Measurements from ENCODE around the gene PBXIP1.
A peak's percentile ranks its signal among the peaks of the same experiment; 100 is the strongest.
"Not testable (repeated sequence)": the region's sequence is repeated elsewhere in the genome, so short reads cannot be mapped to it uniquely, and the experiment has no call there.

Gene PBXIP1

GRCh38 chr1:154937085-154937987, 18.6 kb downstream of the PBXIP1 start:
- peak; percentile 95 for DNase-seq (ENCODE audit: low read depth, low spot score)

DNA sequence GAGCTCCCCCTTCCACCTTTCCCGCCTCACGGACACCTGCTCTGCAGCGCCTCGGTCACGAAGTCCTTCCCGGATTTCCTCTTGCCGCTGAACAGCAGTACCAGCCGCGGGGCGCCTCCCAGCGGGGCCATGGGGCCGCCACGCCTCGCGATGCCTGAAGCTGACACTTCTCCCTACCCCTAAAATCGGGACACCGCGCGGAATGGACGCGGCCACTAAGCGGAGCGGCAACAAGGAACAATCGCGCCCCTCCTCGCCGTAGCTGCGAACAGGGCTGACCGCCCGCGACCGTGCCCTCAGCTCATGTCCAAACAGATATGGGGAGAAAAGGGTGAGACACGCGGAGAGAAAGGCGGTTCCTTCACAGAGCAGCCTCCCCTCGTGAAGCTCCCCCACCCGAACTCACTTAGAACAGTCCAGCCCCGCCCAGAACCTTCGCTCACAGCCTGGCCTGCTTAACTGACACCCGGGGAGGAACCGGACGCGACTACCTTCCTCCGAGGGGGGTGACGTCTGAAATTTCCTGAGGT, 19.3 kb downstream of the PBXIP1 start, which contains the start of gene PMVK:
TSS of gene PMVK (minus strand) at position 165 of the 530 bp plus-strand sequence. CDS start at position 131, 34 bp downstream.
- DNase-seq (ENCODE audit: low read depth, low spot score) = peak; percentile 97

DNA sequence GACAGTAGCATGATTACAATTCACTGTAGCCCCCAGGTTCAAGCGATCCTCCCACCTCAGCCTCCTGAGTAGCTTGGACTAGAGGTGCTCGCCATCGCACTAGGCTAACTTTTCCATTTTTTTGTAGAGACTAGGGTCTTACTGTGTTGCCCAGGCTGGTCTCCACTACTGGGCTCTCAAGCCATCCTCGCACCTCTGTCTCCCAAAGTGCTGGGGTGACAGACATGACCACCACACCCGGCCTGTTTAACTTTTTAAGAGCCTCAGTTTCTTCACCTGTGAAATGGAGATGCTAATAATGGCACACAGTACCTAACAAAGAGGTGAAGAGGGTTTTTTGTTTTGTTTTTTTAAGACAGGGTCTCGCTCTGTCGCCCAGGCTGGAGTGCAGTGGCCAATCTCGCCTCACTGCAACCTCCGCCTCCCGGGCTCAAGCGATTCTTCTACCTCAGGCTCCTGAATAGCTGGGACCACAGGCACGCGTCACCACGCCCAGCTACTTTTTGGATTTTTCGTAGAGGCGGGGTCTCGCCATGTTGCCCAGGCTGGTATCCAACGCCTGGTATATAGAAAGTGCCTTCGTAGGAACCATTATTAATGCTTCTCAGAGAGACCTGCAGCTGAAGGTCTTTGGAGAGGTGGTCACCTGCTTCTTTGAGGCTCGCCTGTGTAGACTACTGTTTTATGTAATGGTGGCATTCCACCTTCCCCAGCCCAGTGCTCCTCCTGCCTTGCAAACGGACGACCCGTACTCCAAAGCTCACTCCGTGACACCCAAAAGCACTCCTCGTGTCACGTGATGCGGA, 19.9 kb downstream of the PBXIP1 start:
- DNase-seq (ENCODE audit: low read depth, low spot score) = no peak

- no peak for DNase-seq (ENCODE audit: low read depth, low spot score)
Measured at GRCh38 chr1:154934358-154934948, 21.4 kb downstream of the PBXIP1 start.

DNA sequence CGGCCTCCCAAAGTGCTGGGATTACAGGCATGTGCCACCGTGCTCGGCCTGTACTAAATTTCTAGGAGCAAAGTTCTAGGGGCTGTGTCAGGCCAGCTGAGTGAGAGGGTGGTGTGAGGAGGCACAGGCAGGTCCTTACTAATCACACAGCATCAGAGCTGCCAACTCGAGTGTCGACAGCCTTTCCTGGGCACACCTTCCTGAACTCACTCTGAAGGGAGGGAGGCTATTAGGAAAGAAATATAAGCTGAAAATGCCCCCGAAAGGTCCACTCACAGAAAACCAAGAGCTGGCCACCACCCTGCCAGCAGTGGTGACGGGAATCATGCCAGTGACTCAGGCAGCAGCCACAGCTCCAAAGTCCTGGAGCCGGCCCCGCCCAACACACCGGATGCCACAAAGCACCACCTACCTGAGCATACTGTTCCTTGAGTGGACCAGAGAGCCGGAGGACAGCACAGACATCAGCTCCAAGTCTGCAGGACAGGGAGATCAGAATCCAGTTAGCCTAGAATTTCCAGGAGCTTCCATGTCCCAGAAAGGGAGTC, 23.9 kb downstream of the PBXIP1 start:
- no peak for DNase-seq (ENCODE audit: low read depth, low spot score)

- DNase-seq (ENCODE audit: low read depth, low spot score) = no peak
Measured at GRCh38 chr1:154926201-154926600, 29.7 kb downstream of the PBXIP1 start.

- DNase-seq (ENCODE audit: low read depth, low spot score) = no peak
Measured at GRCh38 chr1:154925335-154926170, 30.3 kb downstream of the PBXIP1 start.

DNA sequence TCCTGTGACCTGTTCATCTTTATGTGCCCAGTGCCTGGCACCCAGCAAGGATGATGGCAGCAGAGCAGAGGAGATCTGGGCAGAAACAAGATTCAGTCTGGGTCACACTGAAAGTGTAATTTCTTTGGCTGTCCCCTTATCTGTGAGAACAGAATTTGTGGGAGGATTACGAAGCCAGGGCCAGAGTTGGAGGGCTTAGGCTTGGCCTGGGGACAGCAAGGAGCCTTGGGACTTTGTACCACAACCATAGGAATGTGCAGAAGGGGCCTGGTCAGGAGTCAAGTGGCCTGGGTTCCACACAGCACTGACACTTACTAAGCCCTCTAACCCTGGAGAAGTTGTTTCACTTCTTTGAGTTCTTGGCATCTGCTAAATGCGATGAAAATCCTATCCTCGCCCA, 32.2 kb downstream of the PBXIP1 start:
- no peak for DNase-seq (ENCODE audit: low read depth, low spot score)

DNA sequence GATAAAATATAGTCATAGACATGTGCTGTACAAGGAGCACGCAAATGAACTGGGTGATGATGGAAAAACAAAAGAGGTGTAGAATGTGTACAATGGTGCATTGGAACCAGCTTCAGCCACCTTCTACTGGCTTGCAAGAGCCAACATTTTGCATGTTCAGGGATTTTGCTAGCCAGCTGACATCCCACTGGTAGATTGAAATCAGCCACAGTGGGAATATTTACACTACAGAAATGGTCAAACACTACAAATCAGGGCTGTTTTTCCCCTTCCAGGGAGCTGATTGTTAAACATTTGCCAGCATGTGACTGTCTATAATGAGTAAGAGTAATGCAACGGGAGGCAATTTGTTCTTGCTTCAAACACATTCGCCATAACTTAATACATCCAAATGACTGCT, 42.6 kb downstream of the PBXIP1 start:
- DNase-seq (ENCODE audit: low read depth, low spot score) = no peak

- DNase-seq (ENCODE audit: low read depth, low spot score) = no peak
Measured at GRCh38 chr1:154912755-154913154, 43.1 kb downstream of the PBXIP1 start.

- no peak for DNase-seq (ENCODE audit: low read depth, low spot score)
Measured at GRCh38 chr1:154911691-154912550, 44.0 kb downstream of the PBXIP1 start.

- DNase-seq (ENCODE audit: low read depth, low spot score) = no peak
Measured at GRCh38 chr1:154910851-154911250, 45.0 kb downstream of the PBXIP1 start.

- DNase-seq (ENCODE audit: low read depth, low spot score) = no peak
Measured at GRCh38 chr1:154908937-154909336, 47.0 kb downstream of the PBXIP1 start.

DNA sequence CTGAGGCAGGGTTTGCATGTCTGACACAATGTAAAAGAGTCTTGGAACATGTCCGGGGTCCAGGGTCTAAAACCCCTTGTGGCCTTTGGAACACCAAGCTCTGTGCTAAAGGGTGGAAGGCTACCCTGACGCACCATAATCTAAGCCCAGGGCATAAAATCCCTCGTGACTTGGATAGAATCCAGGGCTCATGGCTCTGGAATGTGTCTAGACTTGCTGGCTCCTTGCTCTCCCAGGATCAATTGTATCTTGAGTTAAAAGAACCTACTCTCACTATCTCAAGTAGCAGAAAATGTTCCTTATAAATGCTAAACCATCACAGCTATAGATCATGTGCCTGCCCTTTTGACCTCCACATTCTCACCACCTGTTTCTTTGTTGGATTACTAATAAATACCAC, 47.8 kb downstream of the PBXIP1 start:
- DNase-seq (ENCODE audit: low read depth, low spot score) = not testable (repeated sequence)

- no peak for DNase-seq (ENCODE audit: low read depth, low spot score)
Measured at GRCh38 chr1:154906621-154907081, 49.2 kb downstream of the PBXIP1 start.

- DNase-seq (ENCODE audit: low read depth, low spot score) = no peak
Measured at GRCh38 chr1:154902938-154903566, 52.8 kb downstream of the PBXIP1 start.

DNA sequence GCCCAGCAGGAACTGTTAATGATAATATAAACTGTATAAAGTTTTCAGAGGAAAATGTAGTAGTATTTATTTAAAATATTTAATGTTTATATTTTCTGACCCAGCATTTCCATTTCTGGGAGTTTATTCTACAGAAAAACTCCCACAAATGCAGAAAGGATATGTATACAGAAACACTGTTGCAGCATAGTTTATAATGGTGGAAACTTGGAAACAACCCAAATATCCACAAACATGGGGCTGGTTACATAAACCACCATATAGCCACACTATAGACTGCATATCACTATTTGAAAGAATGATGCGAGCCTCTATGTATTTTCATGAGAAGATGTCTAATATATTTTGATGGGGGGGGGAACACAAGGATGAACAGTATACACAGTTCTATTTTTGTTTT, 54.3 kb downstream of the PBXIP1 start:
- DNase-seq (ENCODE audit: low read depth, low spot score) = no peak

DNA sequence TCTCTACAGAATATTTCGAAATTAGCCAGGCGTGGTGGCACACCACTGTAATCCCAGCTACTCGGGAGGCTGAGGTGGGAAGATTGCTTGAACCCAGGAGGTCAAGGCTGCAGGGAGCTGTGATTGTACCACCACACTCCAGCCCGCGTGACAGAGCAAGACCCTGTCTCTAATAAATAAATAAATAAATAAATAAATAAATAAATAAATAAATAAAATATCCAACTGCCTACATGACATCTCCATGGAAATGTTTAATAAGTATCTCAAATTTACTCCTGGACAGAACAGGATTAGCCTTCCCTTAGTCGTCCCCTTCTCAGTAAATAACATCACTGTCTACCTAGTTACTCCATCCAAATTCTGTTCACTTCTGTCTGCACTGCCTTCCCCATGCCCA, 56.9 kb downstream of the PBXIP1 start:
- no peak for DNase-seq (ENCODE audit: low read depth, low spot score)

DNA sequence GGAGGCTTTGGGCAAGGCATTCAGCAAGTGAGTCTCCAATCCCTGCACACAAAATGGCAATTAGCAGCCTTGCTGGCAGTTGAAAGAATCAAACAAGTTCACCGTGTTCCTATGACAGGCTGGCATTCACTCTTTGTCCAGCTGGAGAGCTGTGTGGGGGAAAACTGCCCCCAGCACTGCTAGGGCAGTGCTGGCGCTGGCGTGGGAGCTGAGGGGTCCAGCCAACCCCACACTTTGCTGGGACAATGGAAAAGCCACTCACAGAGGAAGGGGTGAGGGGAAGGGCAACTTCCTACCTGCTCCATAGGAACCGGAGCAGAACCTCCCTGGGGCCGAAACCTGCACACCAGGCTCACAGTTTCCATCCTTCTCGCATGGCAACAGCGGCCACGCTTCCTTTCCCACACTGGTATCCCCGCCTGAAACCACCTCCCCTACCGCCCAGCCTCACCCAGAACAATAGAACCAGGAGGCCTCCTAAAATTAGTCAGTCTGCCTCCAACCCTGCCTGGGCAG, 59.1 kb downstream of the PBXIP1 start:
- DNase-seq (ENCODE audit: low read depth, low spot score) = no peak
